HepG2 (cell line): ENCODE results near the gene ATG13. TPM values are rescaled to one million over a fixed set of nuclear protein-coding genes. Genes with fewer than 3 reads are reported as not detected.

Source experiments
- ATAC-seq: fragments of 200-7000 bp; cut with Tn5 transposase; 3 replicates; pipeline ENCODE4 v1.9.1; 2020; ENCODE audit warnings: mild to moderate bottlenecking, moderate library complexity
- BruUV-seq: library from RNA; stranded (reverse); fragments of 400-500 nt; replicated peaks from 2 replicates; lab custom pipeline; 2021; lab: Mats Ljungman, UMichigan
- CTCF ChIA-PET: fragments of 300-600 bp; formaldehyde crosslinking; extraction: SDS; loops from one replicate; lab custom pipeline; 2021; ENCODE audit warnings: low total read pairs, inconsistent platforms, low intra/inter-chr PET ratio; lab: Yijun Ruan, JAX
- POLR2A ChIA-PET: fragments of 350-600 bp; sonication (Branson Sonifier 250); formaldehyde crosslinking; loops from one replicate; lab custom pipeline; 2020; ENCODE audit warnings: antibody characterized with exemption, inconsistent platforms; lab: Yijun Ruan, JAX
- DNase-seq: peaks from one replicate; pipeline ENCODE4 v3.0.0-alpha.2; 2015; ENCODE audit warnings: low spot score
- FAIRE-seq: peaks from 3 replicates; lab custom pipeline; 2011; peaks lifted over from hg19 to GRCh38; lab: Jason Lieb, UNC
- H2AFZ ChIP-seq: one replicate; pipeline ENCODE4 v1.6.1; 2011; ENCODE audit warnings: low read length, inconsistent platforms
- H3K27ac ChIP-seq: fragments of 300-600 bp; 3 replicates; pipeline ENCODE4 v1.8.0; 2011; ENCODE audit warnings: mixed run types, mild to moderate bottlenecking, mixed read lengths, low read length, inconsistent platforms; ENCODE audit not compliant: insufficient read depth; ENCODE audit errors: extremely low read length
- H3K27me3 ChIP-seq, 2 experiments: fragments of 200-600 bp in 1 of 2; 2 replicates in 1 of 2; 3 replicates in 1 of 2; pipeline versions ENCODE4 v1.6.0 to v1.8.0; 2011; ENCODE audit warnings: low read length in 2 of 2, mild to moderate bottlenecking in 2 of 2, moderate library complexity in 2 of 2, inconsistent platforms in 1 of 2; ENCODE audit not compliant: insufficient read depth in 2 of 2, control insufficient read depth in 1 of 2
- H3K36me3 ChIP-seq, 2 experiments: fragments of 200-600 bp in 1 of 2; replicated peaks in 1 of 2; 2 replicates in 1 of 2; 3 replicates in 1 of 2; pipeline versions ENCODE4 v1.5.1 to v1.8.0; 2011; ENCODE audit warnings: low read length in 2 of 2, inconsistent platforms in 1 of 2; ENCODE audit not compliant: insufficient read depth in 2 of 2, control insufficient read depth in 1 of 2
- H3K4me1 ChIP-seq: 2 replicates; pipeline ENCODE4 v1.5.1; 2012; ENCODE audit warnings: low read length, inconsistent platforms; ENCODE audit not compliant: insufficient read depth
- H3K4me2 ChIP-seq: 2 replicates; pipeline ENCODE4 v1.6.0; 2011; ENCODE audit warnings: low read depth, low read length, inconsistent platforms
- H3K4me3 ChIP-seq, 3 experiments: fragments of 200-600 bp in 1 of 3; sonication (generic), shearing (Covaris generic) in 1 of 3; replicated peaks in 1 of 3; 2 replicates each; pipeline ENCODE4 v1.5.1; 2011 to 2016; ENCODE audit warnings: low read length in 3 of 3, inconsistent platforms in 2 of 3, low read depth in 2 of 3, mild to moderate bottlenecking in 2 of 3, control low read depth in 1 of 3, mixed read lengths in 1 of 3; ENCODE audit not compliant: insufficient read depth in 1 of 3
- H3K79me2 ChIP-seq: one replicate; pipeline ENCODE4 v1.6.1; 2011; ENCODE audit warnings: low read length, inconsistent platforms; ENCODE audit not compliant: insufficient read depth
- H3K9ac ChIP-seq: 2 replicates; pipeline ENCODE4 v1.6.0; 2011; ENCODE audit warnings: mild to moderate bottlenecking, low read depth, low read length, inconsistent platforms; ENCODE audit not compliant: insufficient read depth
- H3K9me3 ChIP-seq: 2 replicates; pipeline ENCODE4 v1.5.1; 2012; ENCODE audit warnings: mild to moderate bottlenecking, low read length
- H4K20me1 ChIP-seq: 2 replicates; pipeline ENCODE4 v1.6.0; 2011; ENCODE audit warnings: inconsistent platforms, mild to moderate bottlenecking, low read length, moderate library complexity; ENCODE audit not compliant: insufficient read depth
- SRF ChIP-seq: IDR thresholded peaks from 2 replicates; pipeline ENCODE4 v1.6.1; 2011; ENCODE audit warnings: mild to moderate bottlenecking, low read depth, low read length, moderate library complexity
- ZNF207 ChIP-seq: fragments of 450-650 bp; IDR thresholded peaks from 2 replicates; pipeline ENCODE4 v1.6.1; 2016; ENCODE audit warnings: antibody characterized with exemption, borderline replicate concordance
- ZNF446 ChIP-seq: sonication (generic); formaldehyde crosslinking; IDR thresholded peaks from 2 replicates; pipeline ENCODE4 v1.5.0; 2020; ENCODE audit warnings: mild to moderate bottlenecking, missing genetic modification reagents
- ZNF713 ChIP-seq: sonication (generic); formaldehyde crosslinking; IDR thresholded peaks from 2 replicates; pipeline ENCODE4 v1.4.0; 2020; ENCODE audit warnings: mild to moderate bottlenecking, missing genetic modification reagents
- WGBS: methylation state at CpG from one replicate; pipeline ENCODE4 v1.1.6; 2017; ENCODE audit warnings: low lambda C conversion rate; 5-methylcytosine and 5-hydroxymethylcytosine counted together
- in situ Hi-C: cut with HindIII; loops from 2 replicates; pipeline ENCODE4 v1.10.0; 2017; ENCODE audit warnings: low pct_unique_long_range_greater_than_20kb; ENCODE audit not compliant: extremely low pct_ligation_motif_present
- intact Hi-C: fragments of 100-400 bp; cut with micrococcal nuclease; formaldehyde crosslinking; loops from one replicate; pipeline ENCODE4 v1.10.0; 2022; ENCODE audit not compliant: unreplicated experiment
- polyA plus RNA-seq, 8 experiments: library from polyadenylated mRNA; depleted of rRNA in 3 of 8; stranded (reverse) in 7 of 8; unstranded in 1 of 8; fragments of >200 nt; fragmentation: Illumina TruSeq in 4 of 8; extraction: Trizol in 4 of 8; gene quantifications; 2 replicates each; pipeline versions ENCODE4 v1.2.1 to v1.2.3, GENCODE V29; 2011 to 2016; ENCODE audit warnings: low read depth in 4 of 8, missing spikeins in 1 of 8, mixed read lengths in 1 of 8; ENCODE audit not compliant: insufficient read depth in 1 of 8
- total RNA-seq, 5 experiments: library from RNA; depleted of rRNA; stranded (reverse); fragments of >200 nt; fragmentation: Illumina TruSeq; extraction: Trizol; gene quantifications; 2 replicates each; pipeline ENCODE4 v1.2.3, GENCODE V29; 2016; ENCODE audit warnings: low read depth in 1 of 5
- TF ChIP-seq, protein P1 (sequence below): sonication (generic); formaldehyde crosslinking; IDR thresholded peaks from one replicate; pipeline ENCODE4 v1.5.1; 2020; ENCODE audit warnings: mild to moderate bottlenecking, missing genetic modification reagents; ENCODE audit errors: not compliant biosample characterization

Gene ATG13
- total and polyA plus RNA-seq, 2 of the 13 experiments (the other 11 are each of a cell fraction or from before 2014, with no cell fraction given): 55.0 to 77.3 TPM

DNA sequence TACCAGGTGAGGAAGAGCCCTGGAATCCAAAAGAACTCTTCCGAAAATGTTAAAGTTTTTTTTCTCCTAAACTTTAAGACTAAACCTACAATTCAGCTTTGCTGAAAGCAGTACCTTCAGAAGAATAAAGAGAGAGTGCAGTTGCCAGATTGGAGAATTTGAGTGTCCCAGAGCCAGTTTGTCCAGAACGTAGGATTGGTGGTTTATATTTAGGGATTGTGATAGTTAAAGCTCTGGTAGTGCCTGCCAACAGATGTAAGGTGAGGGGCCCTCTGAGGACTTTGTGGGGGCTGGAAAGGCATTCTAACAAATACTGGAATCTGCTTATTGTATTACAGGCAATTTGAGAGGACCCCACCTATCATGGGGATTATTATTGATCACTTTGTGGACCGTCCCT lies 39.8 kb downstream of the ATG13 start:
- CTCF ChIA-PET: no interaction called here
- H3K9ac ChIP-seq: no peak overlapping the region
- H3K4me1 ChIP-seq: peaks cover 6% of the 10 kb centered on the region
- in situ Hi-C loops (no loop called here), intact Hi-C loops (no loop called here)
- POLR2A ChIA-PET: interaction anchor here (1.2 kb wide), 1 partner anchor 17 kb away, joined by 3 read pairs; no protein-coding TSS in a partner anchor
- no peaks in the 10 kb centered on the region for H3K27me3 ChIP-seq
- peaks cover 32 to 71% of the 10 kb centered on the region in 2 experiments for H3K36me3 ChIP-seq
- DNase-seq (no peak), ATAC-seq (no peak), FAIRE-seq (no peak)
- H2AFZ ChIP-seq: no peak overlapping the region
- H3K9me3 ChIP-seq: no peaks in the 10 kb centered on the region
- H3K4me3 ChIP-seq: no peak overlapping the region
- no peak overlapping the region for H3K27ac ChIP-seq
- no peak overlapping the region for H3K4me2 ChIP-seq
- BruUV-seq: no TSS peak
- WGBS: 100% methylated on average over 3 of the region's 3 CpGs
- no peak for TF ChIP-seq ZNF713
- TF ChIP-seq ZNF207: no peak
- no peak for TF ChIP-seq SRF
- TF ChIP-seq, protein P1, sequence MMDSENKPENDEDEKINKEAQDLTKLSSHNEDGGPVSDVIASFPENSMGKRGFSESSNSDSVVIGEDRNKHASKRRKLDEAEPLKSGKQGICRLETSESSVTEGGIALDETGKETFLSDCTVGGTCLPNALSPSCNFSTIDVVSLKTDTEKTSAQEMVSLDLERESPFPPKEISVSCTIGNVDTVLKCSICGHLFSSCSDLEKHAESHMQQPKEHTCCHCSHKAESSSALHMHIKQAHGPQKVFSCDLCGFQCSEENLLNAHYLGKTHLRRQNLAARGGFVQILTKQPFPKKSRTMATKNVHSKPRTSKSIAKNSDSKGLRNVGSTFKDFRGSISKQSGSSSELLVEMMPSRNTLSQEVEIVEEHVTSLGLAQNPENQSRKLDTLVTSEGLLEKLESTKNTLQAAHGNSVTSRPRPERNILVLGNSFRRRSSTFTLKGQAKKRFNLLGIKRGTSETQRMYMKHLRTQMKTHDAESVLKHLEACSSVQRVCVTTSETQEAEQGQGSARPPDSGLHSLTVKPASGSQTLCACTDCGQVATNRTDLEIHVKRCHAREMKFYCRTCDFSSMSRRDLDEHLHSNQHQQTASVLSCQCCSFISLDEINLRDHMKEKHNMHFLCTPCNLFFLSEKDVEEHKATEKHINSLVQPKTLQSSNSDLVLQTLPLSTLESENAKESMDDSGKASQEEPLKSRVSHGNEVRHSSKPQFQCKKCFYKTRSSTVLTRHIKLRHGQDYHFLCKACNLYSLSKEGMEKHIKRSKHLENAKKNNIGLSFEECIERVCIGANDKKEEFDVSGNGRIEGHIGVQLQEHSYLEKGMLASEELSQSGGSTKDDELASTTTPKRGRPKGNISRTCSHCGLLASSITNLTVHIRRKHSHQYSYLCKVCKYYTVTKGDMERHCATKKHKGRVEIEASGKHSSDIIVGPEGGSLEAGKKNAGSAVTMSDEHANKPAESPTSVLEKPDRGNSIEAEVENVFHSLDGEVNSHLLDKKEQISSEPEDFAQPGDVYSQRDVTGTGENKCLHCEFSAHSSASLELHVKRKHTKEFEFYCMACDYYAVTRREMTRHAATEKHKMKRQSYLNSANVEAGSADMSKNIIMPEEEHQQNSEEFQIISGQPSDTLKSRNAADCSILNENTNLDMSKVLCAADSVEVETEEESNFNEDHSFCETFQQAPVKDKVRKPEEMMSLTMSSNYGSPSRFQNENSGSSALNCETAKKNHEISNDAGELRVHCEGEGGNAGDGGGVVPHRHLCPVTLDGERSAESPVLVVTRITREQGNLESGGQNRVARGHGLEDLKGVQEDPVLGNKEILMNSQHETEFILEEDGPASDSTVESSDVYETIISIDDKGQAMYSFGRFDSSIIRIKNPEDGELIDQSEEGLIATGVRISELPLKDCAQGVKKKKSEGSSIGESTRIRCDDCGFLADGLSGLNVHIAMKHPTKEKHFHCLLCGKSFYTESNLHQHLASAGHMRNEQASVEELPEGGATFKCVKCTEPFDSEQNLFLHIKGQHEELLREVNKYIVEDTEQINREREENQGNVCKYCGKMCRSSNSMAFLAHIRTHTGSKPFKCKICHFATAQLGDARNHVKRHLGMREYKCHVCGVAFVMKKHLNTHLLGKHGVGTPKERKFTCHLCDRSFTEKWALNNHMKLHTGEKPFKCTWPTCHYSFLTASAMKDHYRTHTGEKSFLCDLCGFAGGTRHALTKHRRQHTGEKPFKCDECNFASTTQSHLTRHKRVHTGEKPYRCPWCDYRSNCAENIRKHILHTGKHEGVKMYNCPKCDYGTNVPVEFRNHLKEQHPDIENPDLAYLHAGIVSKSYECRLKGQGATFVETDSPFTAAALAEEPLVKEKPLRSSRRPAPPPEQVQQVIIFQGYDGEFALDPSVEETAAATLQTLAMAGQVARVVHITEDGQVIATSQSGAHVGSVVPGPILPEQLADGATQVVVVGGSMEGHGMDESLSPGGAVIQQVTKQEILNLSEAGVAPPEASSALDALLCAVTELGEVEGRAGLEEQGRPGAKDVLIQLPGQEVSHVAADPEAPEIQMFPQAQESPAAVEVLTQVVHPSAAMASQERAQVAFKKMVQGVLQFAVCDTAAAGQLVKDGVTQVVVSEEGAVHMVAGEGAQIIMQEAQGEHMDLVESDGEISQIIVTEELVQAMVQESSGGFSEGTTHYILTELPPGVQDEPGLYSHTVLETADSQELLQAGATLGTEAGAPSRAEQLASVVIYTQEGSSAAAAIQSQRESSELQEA (CRISPR knock-in tag): no peak
- TF ChIP-seq ZNF446 (CRISPR knock-in tag): no peak
- no peaks in the 10 kb centered on the region for H3K79me2 ChIP-seq
- no peaks in the 10 kb centered on the region for H4K20me1 ChIP-seq
